ENCODE results near the gene KIF26A. TPM values are rescaled to one million over a fixed set of nuclear protein-coding genes. Genes with fewer than 3 reads are reported as not detected.

KIF26A gene
- 5.9 TPM for total RNA-seq
- long read RNA-seq, partial matches to known transcripts: 21 of 21 reads
- long read RNA-seq, other reads (novel, unspliced or antisense): 0 of 21 reads

- Histone ChIP-seq H3K4me3 (peak within 1 kb of the TSS; percentile 55), H3K36me3 (no peaks in the 10 kb centered on the region), H3K27me3 (peaks cover 68% of the 10 kb centered on the region), H3K27ac (no peak within 1 kb of the TSS), H3K4me1 (peaks cover 30% of the 10 kb centered on the region), H3K9me3 (no peaks in the 10 kb centered on the region)
- intact Hi-C loops (cut with DNase I): loop anchor here (10.0 kb wide), 1 partner anchor 427 kb away; no protein-coding TSS in a partner anchor
- DNase-seq: peak; percentile 69
- TF ChIP-seq CTCF (IDR thresholded peaks at IDR 0.05): no peak
- peak; percentile 39 for ATAC-seq
Observed at GRCh38 chr14:104138098-104138717, at the start of gene KIF26A. TSS of gene KIF26A (plus strand) at chr14:104138587. CDS start at chr14:104138723, 136 bp downstream.

GRCh38 chr14:104090071-104090748 lies 48.2 kb upstream of the KIF26A start:
- Histone ChIP-seq H3K4me3 (no peak overlapping the region), H3K27me3 (peaks cover 15% of the 10 kb centered on the region), H3K4me1 (peaks cover 9% of the 10 kb centered on the region), H3K36me3 (no peaks in the 10 kb centered on the region), H3K9me3 (no peaks in the 10 kb centered on the region), H3K27ac (no peak overlapping the region)
- no peak for TF ChIP-seq CTCF (IDR thresholded peaks at IDR 0.05)
- ATAC-seq: no peak
- intact Hi-C loops (cut with DNase I): no loop called here
- peak; percentile 55 for DNase-seq

DNA sequence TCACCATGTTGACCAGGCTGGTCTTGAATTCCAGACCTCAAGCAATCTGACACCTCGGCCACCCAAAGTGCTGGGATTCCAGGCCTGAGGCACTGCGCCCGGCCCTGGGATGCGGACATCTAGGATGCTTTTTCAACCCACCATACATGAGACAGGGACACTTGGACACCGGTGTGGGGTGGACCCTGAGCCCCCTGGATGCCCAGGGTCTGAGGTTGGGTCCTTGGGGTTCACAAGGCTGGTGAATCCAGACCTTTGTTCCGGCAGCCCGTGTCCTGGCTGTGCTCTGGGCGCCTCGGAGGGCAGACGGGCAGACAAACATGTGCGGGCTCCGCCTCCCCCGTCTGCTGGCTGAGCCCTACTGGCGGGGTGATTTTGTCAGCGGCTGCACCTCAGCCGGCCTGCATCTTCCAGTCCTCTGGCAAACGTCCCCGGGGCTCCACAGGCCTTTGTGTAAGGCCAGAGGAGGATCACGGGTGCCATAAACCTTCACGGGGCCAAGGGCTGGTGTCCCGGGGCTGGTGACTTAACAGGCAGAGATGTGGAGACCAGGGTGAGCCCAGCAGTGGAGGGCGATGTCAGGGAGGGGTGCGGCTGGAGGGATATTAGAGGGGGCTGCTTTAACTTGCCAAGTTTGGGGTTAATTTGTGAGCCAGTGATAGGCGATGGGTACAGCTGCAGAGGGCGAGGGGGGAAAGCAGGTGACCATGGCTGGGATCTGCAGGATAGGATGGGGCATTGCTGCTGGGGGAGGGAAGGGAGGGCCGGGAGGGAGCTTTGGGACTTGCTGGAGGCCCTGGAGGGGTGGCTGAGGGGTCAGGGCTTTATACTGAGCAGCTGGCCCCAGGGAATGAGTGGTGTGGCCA lies 47.1 kb upstream of the KIF26A start:
- Histone ChIP-seq H3K36me3 (no peaks in the 10 kb centered on the region), H3K27ac (no peak overlapping the region), H3K27me3 (peaks cover 14% of the 10 kb centered on the region), H3K4me3 (no peak overlapping the region), H3K9me3 (no peaks in the 10 kb centered on the region), H3K4me1 (peaks cover 9% of the 10 kb centered on the region)
- intact Hi-C loops (cut with DNase I): no loop called here
- no peak for TF ChIP-seq CTCF (IDR thresholded peaks at IDR 0.05)
- DNase-seq (peak; percentile 59), ATAC-seq (no peak)

- TF ChIP-seq CTCF (IDR thresholded peaks at IDR 0.05): no peak
- H3K9me3 ChIP-seq: no peaks in the 10 kb centered on the region
- peak; percentile 63 for DNase-seq
- intact Hi-C loops (cut with DNase I): no loop called here
- peaks cover 14% of the 10 kb centered on the region for H3K27me3 ChIP-seq
- no peak for ATAC-seq
- no peaks in the 10 kb centered on the region for H3K36me3 ChIP-seq
- H3K27ac ChIP-seq: no peak overlapping the region
- H3K4me1 ChIP-seq: peaks cover 9% of the 10 kb centered on the region
- H3K4me3 ChIP-seq: no peak overlapping the region
Observed at GRCh38 chr14:104091927-104092771, 46.2 kb upstream of the KIF26A start.

- no peak for ATAC-seq
- H3K4me3 ChIP-seq: no peak overlapping the region
- intact Hi-C loops (cut with DNase I): no loop called here
- no peaks in the 10 kb centered on the region for H3K9me3 ChIP-seq
- TF ChIP-seq CTCF (IDR thresholded peaks at IDR 0.05): no peak
- DNase-seq: peak; percentile 62
- peaks cover 9% of the 10 kb centered on the region for H3K4me1 ChIP-seq
- H3K27me3 ChIP-seq: peaks cover 9% of the 10 kb centered on the region
- no peak overlapping the region for H3K27ac ChIP-seq
- H3K36me3 ChIP-seq: no peaks in the 10 kb centered on the region
Observed at GRCh38 chr14:104092931-104093365, 45.4 kb upstream of the KIF26A start.
